Measurements from ENCODE around the gene PNMT.

PNMT gene

GRCh38 chr17:39670746-39671145 lies 2.5 kb downstream of the PNMT start:
- FAIRE-seq = no peak

DNA sequence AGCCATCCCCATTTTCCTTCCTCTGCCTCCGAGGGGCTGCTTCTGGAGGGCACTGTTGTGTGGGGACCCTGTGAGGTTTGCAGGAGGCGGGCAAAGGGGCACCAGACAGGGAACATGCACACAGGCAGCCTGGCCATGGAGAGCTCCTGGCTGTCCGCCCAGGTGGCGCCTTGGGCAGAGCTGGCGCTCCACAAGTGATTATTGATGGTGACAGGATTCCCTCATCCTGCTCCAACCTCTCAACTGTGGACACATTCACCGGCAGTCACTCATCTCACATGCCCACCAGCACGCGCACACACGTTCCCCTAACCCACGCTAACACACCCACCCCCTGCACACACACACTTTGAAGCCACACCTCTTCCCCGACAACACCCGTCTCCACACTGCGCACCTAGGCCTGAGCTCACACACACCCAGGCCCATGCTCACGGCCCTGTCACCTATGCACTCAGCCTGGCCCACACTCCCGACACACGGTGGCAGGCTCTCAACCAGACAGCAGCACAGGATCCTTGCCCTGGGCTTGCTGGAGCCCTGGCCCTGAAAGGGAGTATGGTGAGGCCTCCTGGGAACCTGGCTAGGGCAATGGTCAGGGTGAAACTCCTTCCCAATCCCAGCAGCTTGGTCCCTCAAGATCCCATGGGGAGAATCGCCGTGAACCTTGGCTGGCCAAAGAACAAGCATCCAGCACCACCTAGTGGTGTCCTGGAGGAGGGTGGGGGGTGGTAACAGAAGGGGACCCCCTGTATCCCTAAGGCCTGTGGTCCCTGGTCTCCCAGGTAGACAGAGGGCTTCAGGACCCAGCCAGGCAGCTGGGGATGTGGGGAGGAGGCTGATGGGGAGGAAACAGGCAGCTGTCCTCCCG lies 3.6 kb downstream of the PNMT start:
- FAIRE-seq = no peak

DNA sequence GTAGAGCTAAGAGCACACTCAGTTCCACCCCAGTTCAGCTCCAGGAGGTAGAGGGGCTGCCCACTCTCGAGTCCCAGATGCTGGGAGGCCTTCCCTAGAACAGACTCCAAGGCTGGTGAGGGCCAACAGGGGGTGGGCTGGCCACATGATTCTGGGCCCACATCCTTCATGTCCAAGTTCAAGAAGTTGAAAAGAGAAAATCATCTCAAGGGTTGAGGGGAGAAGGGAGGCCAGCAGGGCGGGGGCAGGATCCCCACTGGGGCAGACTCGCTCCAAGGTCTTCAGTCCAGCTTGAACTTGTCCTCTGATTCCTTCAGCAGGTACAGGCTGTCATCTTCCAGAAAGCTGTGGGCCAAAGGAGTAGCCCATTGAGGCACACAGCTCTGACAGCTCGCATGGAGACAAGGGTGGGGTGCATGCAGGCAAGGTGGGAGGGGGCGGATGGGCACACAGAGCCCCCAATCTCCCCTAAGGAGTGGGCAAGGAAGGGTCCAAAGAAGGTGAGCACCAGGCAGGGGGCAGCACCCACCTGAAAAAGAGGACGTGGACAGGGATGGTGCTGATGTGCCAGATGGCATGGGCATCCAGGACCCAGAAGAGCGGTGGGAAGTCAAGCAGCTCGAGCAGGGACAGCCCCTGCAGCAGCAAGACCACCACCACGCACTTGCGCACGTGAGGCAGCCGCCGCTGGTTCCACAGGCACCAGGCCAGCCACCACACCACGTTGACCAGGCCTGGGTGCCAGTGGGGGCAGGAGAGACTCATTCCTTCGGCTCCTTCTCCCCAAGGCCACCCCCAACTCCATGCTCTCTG lies 4.5 kb downstream of the PNMT start:
- no peak for FAIRE-seq

DNA sequence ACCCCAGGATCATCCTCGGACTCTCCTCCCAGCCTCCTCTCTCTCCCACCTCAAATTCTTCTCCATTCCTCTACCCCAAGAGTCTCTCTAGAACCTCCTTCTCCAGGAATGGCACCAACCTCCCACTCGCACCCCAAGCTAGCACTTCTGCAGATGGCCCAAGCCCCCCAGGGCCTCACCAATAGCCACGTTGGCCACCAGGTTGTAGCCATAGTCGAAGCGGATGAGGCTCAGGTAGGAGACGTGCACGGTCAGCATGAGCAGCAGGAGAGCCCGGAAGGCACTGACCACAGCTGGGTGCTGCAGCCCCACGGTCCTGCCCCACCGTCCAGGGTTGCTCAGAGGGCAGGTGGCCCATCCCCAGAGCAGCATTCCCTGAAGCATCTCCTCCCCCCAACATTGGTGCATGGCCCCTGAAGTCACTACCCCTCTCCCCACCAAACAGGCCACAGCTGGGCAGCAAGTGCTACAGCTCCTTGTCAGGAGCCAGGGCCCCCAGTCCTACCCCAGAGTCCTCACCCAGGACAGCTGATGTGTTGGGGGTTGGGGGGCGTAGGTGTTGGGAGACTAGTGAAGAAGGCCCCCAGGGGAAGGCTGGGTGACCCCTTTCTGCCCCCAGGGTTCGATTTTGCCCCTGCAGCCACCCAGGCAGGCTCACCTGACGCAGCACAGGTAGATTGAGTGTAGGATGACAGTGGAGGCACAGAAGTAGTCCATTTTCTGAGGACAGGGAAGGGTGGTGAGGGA lies 5.3 kb downstream of the PNMT start:
- FAIRE-seq = no peak

DNA sequence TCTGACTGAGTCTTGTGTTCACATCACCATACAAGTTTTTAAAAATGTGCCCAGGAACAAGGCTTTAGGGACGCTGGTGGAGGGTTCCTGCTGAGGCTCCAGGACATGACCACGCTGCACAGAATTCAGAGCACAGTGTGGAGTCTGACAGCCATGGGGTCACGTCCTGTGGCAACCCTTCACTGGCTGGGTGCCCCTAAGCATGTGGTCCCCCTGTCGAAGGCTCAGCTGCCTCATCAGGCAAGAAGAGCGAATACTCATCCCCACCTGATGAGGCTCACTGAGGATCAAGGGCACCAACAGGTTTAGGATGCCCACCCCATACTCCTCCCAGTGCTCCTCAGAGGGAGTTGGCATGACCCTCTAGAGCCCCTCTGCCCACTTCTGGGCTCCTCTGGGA lies 5.9 kb downstream of the PNMT start:
- no peak for FAIRE-seq

- no peak for FAIRE-seq
These were observed 6.6 kb downstream of the PNMT start for GRCh38 chr17:39674702-39675389.

- FAIRE-seq = no peak
These were observed 7.3 kb downstream of the PNMT start for GRCh38 chr17:39675390-39676082.

GRCh38 chr17:39676198-39676819 lies 8.1 kb downstream of the PNMT start:
- no peak for FAIRE-seq

DNA sequence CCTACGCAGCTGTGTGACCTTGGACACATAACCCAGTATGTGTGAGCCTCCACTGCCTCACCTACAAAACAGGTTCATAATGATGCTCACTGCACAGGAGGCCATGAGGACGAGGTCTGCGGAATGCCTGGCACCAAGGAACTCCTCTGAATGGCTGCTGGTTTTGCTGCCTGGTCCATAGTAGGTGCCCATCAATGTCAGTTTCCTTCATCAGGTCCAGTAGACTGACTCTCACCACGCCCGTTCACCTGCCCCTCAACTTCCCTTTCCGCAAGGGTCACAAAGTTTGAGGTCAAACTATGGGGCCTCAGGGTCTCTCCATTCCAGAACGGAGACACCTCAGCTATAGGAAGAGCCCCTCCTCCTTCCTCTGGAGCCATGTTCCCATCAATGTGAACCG lies 8.8 kb downstream of the PNMT start:
- no peak for FAIRE-seq

DNA sequence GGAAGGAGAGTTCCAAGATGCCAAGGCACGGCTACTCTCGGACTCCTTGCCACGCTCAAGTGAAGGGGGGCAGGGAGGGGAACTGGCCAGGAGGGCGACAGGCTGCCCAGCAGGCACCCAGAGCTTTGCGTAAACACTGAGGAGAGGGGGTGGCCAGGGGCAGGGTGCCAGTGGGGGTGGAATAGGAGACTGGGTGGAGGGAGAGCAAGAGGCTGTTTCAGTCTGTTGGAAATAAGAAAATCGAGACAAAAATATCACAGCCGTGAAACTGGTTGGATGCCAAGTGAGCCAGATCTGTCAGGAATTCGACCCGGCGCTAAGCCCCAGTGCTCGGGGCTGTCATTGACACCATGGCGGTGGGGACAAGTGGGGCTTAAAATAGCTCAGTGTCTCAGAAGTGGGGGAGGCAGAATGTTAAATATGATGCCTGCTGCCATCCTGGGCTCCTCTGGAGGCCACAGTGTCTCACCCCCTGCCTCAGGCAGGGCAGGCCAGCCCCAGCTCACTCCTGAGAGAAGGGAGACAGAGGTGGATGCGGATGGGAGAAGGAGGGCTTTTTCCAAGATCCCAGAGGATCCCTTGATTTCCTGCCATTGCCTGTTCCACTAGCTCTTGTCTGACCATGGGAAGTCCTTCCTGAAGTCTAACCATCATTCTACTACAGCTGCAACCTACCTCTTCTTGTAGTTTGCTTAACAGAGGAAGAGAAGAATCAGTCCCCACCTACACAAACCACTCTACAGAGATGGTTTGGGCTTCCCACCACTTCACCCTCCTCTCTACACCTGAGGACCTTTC lies 9.5 kb downstream of the PNMT start:
- FAIRE-seq = no peak

DNA sequence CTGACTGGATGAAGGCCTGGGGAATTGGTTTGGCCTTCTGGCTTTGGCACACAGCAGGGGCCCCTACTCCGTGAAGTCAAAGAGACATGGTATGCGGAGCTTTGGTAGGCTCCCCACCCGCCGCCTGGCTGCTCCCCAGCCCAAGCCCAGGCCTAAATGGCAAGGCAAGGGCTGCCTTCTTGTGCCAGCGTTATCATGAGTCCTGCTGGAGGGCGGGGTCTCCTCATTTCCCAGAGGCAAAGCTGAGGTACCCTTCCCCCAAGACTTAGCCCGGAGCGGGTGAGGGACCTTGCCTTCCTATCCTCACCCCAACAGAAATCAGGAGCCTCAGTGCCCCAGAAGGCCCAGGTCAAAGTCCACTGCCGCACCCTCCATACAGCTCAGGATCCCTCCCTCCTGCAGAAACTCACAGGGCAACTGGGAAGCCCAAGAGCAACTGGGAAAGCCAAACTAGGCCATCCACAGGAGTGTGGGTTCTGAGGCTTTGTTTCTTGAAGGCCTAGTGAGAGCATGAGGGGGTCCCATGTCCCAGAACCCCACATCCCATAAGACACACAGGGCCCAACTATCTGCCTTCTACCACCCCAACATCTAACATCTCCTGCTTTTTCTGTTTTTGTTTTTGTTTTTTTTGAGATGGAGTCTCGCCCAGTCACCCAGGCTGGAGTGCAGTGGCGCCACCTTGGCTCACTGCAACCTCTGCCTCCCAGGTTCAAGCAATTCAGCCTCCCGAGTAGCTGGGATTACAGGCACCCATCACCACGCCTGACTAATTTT lies 10.3 kb downstream of the PNMT start:
- FAIRE-seq = no peak

DNA sequence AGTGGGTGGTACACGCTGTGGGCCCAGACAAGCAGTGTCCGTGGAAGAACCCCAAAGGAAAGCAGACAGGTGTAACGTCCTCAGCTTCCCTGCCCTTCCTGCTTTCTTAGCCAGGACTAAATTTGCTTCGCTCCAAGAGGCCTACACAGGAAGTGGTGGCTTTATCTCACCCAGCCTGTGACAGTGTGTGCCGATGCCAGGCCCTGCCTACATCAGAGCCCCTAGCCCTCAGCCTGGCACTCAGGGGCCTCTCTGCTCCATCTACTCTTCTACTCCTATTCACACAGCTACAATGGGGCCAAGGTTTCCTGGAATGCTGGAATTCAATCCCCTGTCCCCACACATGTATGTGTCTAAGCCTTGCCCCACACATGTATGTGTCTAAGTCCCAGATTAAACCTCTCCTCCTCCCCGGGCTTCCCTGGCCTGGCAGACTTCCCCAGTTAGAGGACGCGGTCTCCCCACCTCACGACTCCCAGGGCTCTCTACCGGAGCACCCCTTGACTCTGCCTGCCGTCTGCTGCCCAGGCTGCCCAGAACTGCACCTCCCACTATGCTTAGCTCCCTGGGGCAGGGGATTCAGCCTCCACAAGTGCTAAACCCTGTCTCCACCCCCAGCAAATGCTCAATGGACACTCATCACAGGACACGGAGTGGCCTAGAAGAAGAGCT lies 11.4 kb downstream of the PNMT start:
- no peak for FAIRE-seq

DNA sequence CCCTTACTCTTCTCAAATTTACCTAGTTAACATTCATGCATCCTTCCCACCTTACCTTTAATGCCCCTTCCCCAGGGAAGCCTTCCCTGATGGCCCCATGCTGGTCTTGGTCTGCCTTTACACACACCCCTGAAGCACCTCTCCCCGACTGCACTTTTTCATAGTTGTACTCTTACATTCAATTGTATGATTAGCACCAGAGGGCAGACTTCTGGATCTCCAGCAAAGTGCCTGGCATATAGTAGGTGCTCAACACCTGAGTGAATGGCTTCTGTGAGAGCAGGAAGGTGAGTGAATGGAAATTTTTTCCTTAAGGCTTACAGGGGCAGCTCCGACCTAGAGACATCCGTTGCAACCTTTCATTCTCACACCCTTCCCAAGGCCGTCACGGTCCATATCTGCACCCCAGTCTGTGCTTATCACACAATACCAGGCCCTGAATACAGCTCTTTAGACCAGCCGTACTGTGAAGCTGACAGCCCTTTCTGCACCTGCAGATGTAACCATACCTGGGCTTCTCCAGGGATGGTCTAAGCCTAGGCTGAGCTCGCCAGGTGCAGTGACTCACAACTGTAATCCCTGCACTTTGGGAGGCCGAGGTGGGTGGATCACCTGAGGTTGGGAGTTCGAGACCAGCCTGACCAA lies 15.2 kb downstream of the PNMT start:
- FAIRE-seq = no peak

DNA sequence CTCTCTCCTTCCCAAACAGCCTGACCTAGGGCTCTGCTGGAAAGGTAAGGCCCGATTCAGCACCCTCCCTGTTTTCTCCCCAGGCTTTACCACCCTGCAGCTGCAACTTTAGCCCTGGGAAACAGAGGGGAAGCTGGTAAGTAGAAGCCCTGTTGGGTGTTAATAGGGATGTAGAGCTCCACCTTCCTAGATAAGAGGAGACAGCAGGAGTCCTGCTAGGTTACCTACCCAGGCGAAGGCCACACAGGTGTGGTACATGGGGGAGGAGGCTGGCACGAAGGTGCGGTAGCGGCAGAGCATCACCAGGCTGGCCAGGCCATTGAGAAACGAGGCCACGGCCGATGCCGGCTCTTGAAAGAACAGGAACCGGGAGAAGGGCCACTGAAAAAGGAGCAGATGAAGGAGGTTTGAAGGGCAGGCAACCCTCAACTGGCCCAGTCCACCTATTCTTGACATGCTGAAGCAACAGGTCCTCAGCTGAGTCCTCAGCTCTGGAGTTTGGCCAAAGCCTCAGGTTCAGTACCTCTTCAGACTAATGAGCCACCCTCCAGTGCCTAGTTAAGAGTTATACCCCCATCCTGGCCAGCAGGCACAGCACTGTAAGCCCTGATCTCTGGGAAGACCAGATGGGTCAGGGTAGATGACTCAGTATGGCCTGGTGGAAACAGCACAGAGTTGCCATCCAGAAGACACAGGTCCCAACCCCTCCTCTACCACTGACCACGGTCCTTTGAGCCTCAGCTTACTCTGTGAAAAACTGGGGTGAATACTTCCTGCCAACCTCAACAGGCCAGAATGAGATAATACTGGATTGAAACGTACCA lies 16.3 kb downstream of the PNMT start:
- no peak for FAIRE-seq

GRCh38 chr17:39687101-39687545 lies 18.9 kb downstream of the PNMT start:
- no peak for FAIRE-seq

GRCh38 chr17:39687546-39688474 lies 19.6 kb downstream of the PNMT start, which contains the start of gene PGAP3:
Gene PGAP3 (minus strand): TSS chr17:39688057. CDS start chr17:39688014, 43 bp downstream.
- no peak for FAIRE-seq

Data from endometrium (tissue), 2 donors.